Osteoblast (primary cell): Measurements from ENCODE around the gene MACROH2A1. TPM values are rescaled to one million over a fixed set of nuclear protein-coding genes. Genes with fewer than 3 reads are reported as not detected.

ENCODE experiments used
- DNase-seq: peaks from one replicate; pipeline ENCODE4 v3.0.0; 2011; ENCODE audit warnings: low spot score, mixed read lengths; ENCODE audit not compliant: insufficient read length; ENCODE audit errors: missing footprints
- H2AFZ ChIP-seq: 2 replicates; pipeline ENCODE4 v1.6.0; 2011; ENCODE audit warnings: mild to moderate bottlenecking, low read length
- H3K27ac ChIP-seq: 2 replicates; pipeline ENCODE4 v1.5.1; 2011; ENCODE audit warnings: mild to moderate bottlenecking, low read depth, low read length, moderate library complexity
- H3K27me3 ChIP-seq: 2 replicates; pipeline ENCODE4 v1.6.0; 2012; ENCODE audit warnings: mild to moderate bottlenecking, control low read depth, inconsistent platforms, low read length, moderate library complexity; ENCODE audit not compliant: insufficient read depth
- H3K36me3 ChIP-seq: 2 replicates; pipeline ENCODE4 v1.5.1; 2011; ENCODE audit warnings: mild to moderate bottlenecking, low read length, control low read depth, moderate library complexity; ENCODE audit not compliant: insufficient read depth
- H3K4me1 ChIP-seq: 2 replicates; pipeline ENCODE4 v1.5.1; 2011; ENCODE audit warnings: mild to moderate bottlenecking, low read length, control low read depth, moderate library complexity; ENCODE audit not compliant: insufficient read depth
- H3K4me2 ChIP-seq: 2 replicates; pipeline ENCODE4 v1.6.0; 2011; ENCODE audit warnings: mild to moderate bottlenecking, low read length; ENCODE audit not compliant: insufficient read depth
- H3K4me3 ChIP-seq: fragments of 200-600 bp; sonication (generic); 3 replicates; pipeline ENCODE4 v1.5.1; 2012; ENCODE audit warnings: mild to moderate bottlenecking, low read length, inconsistent platforms; ENCODE audit not compliant: insufficient read depth
- H3K79me2 ChIP-seq: 2 replicates; pipeline ENCODE4 v1.6.0; 2012; ENCODE audit warnings: mild to moderate bottlenecking, low read length, control low read depth, inconsistent platforms; ENCODE audit not compliant: insufficient read depth
- H3K9me3 ChIP-seq: 2 replicates; pipeline ENCODE4 v1.5.1; 2011; ENCODE audit warnings: low read depth, low read length, control low read depth
- H4K20me1 ChIP-seq: 2 replicates; pipeline ENCODE4 v1.6.0; 2012; ENCODE audit warnings: mild to moderate bottlenecking, low read length, control low read depth; ENCODE audit not compliant: insufficient read depth
- CTCF ChIP-seq: IDR thresholded peaks from 2 replicates; pipeline ENCODE4 v1.5.1; 2011; ENCODE audit warnings: mild to moderate bottlenecking, low read depth, low read length, moderate library complexity; ENCODE audit errors: extremely low read depth
- total RNA-seq: library from RNA; depleted of rRNA; stranded (reverse); fragments of >200 nt; gene quantifications from 2 replicates; pipeline ENCODE4 v1.2.3, GENCODE V29; 2012

MACROH2A1 gene
- total RNA-seq, 1 donor = 162 TPM

GRCh38 chr5:135327429-135328127 lies 71.5 kb downstream of the MACROH2A1 start:
- TF ChIP-seq CTCF = no peak
- H3K36me3 ChIP-seq = peaks cover 8% of the 10 kb centered on the region

GRCh38 chr5:135326296-135327254 lies 72.5 kb downstream of the MACROH2A1 start:
- H4K20me1 ChIP-seq = no peaks in the 10 kb centered on the region
- H3K9me3 ChIP-seq = no peaks in the 10 kb centered on the region
- no peak overlapping the region for H3K4me2 ChIP-seq
- H3K4me1 ChIP-seq = no peaks in the 10 kb centered on the region
- no peaks in the 10 kb centered on the region for H3K27me3 ChIP-seq
- H3K27ac ChIP-seq = no peak overlapping the region
- no peak for TF ChIP-seq CTCF
- DNase-seq = no peak
- no peak overlapping the region for H2AFZ ChIP-seq
- no peak overlapping the region for H3K4me3 ChIP-seq
- H3K79me2 ChIP-seq = no peaks in the 10 kb centered on the region
- peaks cover 7% of the 10 kb centered on the region for H3K36me3 ChIP-seq

More at GRCh38 chr5:135327429-135328127, 71.5 kb downstream of the MACROH2A1 start:
- Histone ChIP-seq H4K20me1 (no peaks in the 10 kb centered on the region), H3K9me3 (no peaks in the 10 kb centered on the region), H2AFZ (no peak overlapping the region), H3K79me2 (no peaks in the 10 kb centered on the region), H3K4me1 (no peaks in the 10 kb centered on the region), H3K27ac (no peak overlapping the region), H3K27me3 (no peaks in the 10 kb centered on the region), H3K4me2 (no peak overlapping the region), H3K4me3 (no peak overlapping the region)
- no peak for DNase-seq

GRCh38 chr5:135324897-135325650 lies 74.0 kb downstream of the MACROH2A1 start:
- no peaks in the 10 kb centered on the region for H3K79me2 ChIP-seq

More at GRCh38 chr5:135324897-135325650, 74.0 kb downstream of the MACROH2A1 start:
- H3K9me3 ChIP-seq = no peaks in the 10 kb centered on the region
- H3K4me1 ChIP-seq = no peaks in the 10 kb centered on the region
- no peak overlapping the region for H2AFZ ChIP-seq
- H3K4me3 ChIP-seq = no peak overlapping the region
- TF ChIP-seq CTCF = no peak
- no peaks in the 10 kb centered on the region for H3K27me3 ChIP-seq
- H3K27ac ChIP-seq = no peak overlapping the region
- no peak for DNase-seq
- no peak overlapping the region for H3K4me2 ChIP-seq
- no peaks in the 10 kb centered on the region for H4K20me1 ChIP-seq
- no peaks in the 10 kb centered on the region for H3K36me3 ChIP-seq
